ENCODE results near the gene CD302. TPM values are rescaled to one million over a fixed set of nuclear protein-coding genes. Genes with fewer than 3 reads are reported as not detected.

The CD302 gene
- total RNA-seq, 1 experiment from 2014 or later = 3.3 TPM

DNA sequence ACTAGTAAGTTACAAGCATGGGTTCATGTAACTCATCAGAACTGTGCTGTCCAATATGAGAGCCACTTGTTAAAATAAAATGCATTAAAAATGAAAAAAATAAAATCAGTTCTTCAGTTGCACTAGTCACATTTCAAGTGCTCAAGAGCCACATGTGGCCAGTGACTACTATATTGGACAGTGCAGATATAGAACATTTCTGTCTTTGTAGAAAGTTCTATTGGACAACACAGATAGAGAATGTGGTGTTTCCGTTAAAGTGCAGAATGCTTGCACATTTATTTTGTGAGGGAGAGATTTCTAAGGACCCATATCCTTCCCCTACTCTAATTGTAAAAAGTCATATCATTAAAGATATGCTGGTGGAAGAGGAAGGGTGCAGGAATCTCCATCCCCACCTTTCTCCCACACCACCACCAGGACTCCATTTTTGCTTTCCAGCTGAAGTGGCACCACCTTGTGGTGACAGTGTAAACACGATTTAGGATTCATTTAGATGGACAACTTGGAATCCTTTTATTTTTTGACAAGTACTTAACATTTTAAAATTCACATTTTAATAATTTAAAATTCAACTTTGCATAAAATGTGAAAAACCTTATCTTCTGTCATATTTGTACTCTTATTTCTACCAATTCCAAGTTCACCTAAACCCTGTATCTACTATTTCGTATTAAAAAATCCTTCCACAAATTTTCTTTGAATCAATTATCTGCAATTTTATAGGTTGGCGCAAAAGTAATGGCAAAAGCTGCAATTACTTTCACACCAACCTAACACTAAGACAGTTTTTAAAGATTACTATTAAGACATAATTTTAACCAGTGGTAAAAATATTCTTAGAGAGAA, 9.4 kb upstream of the CD302 start:
- Histone ChIP-seq H3K36me3 (ENCODE audit: control insufficient read depth, insufficient read depth, low read length) (no peaks in the 10 kb centered on the region), H3K27ac (ENCODE audit: low read length) (no peak overlapping the region), H3K9me3 (ENCODE audit: control insufficient read depth, insufficient read depth, low read depth, low read length) (no peaks in the 10 kb centered on the region), H3K4me3 (ENCODE audit: low read depth in 2 of 2, low read length in 2 of 2) (no peak overlapping the region), H3K4me1 (ENCODE audit: control insufficient read depth, insufficient read depth, low read length) (no peaks in the 10 kb centered on the region), H3K27me3 (ENCODE audit: control insufficient read depth, insufficient read depth, low read length) (peaks cover 5% of the 10 kb centered on the region; the same call in 1 of the 2 replicates)
- in situ Hi-C loops (cut with HindIII; ENCODE audit: low pct_unique_long_range_greater_than_20kb, low sequenced_read_pairs) = no loop called here
- CTCF ChIA-PET = interaction anchor here (0.6 to 0.7 kb wide), 2 partner anchors 23 to 136 kb away, joined by 4 read pairs; no protein-coding TSS in a partner anchor
- TF ChIP-seq SIN3A (IDR thresholded peaks at IDR 0.05; ENCODE audit: borderline replicate concordance, insufficient read depth, low read depth, low read length) (no peak), TCF7L2 (IDR thresholded peaks at IDR 0.05; ENCODE audit: low read depth, low read length) (no peak)
- TF ChIP-seq, protein P1, sequence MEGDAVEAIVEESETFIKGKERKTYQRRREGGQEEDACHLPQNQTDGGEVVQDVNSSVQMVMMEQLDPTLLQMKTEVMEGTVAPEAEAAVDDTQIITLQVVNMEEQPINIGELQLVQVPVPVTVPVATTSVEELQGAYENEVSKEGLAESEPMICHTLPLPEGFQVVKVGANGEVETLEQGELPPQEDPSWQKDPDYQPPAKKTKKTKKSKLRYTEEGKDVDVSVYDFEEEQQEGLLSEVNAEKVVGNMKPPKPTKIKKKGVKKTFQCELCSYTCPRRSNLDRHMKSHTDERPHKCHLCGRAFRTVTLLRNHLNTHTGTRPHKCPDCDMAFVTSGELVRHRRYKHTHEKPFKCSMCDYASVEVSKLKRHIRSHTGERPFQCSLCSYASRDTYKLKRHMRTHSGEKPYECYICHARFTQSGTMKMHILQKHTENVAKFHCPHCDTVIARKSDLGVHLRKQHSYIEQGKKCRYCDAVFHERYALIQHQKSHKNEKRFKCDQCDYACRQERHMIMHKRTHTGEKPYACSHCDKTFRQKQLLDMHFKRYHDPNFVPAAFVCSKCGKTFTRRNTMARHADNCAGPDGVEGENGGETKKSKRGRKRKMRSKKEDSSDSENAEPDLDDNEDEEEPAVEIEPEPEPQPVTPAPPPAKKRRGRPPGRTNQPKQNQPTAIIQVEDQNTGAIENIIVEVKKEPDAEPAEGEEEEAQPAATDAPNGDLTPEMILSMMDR (IDR thresholded peaks at IDR 0.05) = peak; percentile 84
- intact Hi-C loops (cut with micrococcal nuclease; ENCODE audit: unreplicated experiment) = no loop called here
- BruUV-seq (replicated peaks) = no TSS peak
- POLR2A ChIA-PET = no interaction called here
- DNase-seq (ENCODE audit: low read depth, low spot score) = peak; percentile 18
- ATAC-seq = peak; percentile 78; the same call in 1 of the 2 replicates

DNA sequence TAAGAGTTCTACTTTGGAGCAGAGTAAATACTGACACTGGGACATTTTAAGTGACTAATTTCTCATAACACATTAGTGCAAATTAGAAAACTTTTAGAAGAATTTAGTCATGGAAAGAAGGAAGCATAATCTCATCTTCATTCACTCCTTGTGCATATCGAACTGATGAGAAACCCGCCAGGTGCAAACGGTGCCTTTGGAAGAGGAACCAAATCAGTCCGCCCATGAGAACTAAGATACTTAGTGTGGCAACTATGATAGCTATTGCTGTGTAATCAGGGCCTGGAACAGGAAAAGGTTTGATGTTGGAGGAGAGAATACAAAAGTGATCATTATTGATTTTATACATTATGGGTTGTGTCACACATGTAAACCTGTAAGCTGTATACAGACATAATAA, 6.9 kb upstream of the CD302 start:
- H3K9me3 ChIP-seq (ENCODE audit: control insufficient read depth, insufficient read depth, low read depth, low read length) = no peaks in the 10 kb centered on the region
- intact Hi-C loops (cut with micrococcal nuclease; ENCODE audit: unreplicated experiment) (no loop called here), in situ Hi-C loops (cut with HindIII; ENCODE audit: low pct_unique_long_range_greater_than_20kb, low sequenced_read_pairs) (no loop called here)
- TF ChIP-seq, protein P2, sequence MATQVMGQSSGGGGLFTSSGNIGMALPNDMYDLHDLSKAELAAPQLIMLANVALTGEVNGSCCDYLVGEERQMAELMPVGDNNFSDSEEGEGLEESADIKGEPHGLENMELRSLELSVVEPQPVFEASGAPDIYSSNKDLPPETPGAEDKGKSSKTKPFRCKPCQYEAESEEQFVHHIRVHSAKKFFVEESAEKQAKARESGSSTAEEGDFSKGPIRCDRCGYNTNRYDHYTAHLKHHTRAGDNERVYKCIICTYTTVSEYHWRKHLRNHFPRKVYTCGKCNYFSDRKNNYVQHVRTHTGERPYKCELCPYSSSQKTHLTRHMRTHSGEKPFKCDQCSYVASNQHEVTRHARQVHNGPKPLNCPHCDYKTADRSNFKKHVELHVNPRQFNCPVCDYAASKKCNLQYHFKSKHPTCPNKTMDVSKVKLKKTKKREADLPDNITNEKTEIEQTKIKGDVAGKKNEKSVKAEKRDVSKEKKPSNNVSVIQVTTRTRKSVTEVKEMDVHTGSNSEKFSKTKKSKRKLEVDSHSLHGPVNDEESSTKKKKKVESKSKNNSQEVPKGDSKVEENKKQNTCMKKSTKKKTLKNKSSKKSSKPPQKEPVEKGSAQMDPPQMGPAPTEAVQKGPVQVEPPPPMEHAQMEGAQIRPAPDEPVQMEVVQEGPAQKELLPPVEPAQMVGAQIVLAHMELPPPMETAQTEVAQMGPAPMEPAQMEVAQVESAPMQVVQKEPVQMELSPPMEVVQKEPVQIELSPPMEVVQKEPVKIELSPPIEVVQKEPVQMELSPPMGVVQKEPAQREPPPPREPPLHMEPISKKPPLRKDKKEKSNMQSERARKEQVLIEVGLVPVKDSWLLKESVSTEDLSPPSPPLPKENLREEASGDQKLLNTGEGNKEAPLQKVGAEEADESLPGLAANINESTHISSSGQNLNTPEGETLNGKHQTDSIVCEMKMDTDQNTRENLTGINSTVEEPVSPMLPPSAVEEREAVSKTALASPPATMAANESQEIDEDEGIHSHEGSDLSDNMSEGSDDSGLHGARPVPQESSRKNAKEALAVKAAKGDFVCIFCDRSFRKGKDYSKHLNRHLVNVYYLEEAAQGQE (IDR thresholded peaks at IDR 0.05; ENCODE audit: insufficient read depth in 1 of 2, low read depth in 2 of 2, low read length in 1 of 2) = no peak
- TF ChIP-seq, protein P1 (IDR thresholded peaks at IDR 0.05) = no peak
- TF ChIP-seq POLR2AphosphoS5 (IDR thresholded peaks at IDR 0.05; ENCODE audit: low read depth, low read length) (no peak), TCF7L2 (IDR thresholded peaks at IDR 0.05; ENCODE audit: low read depth, low read length) (no peak), SIN3A (IDR thresholded peaks at IDR 0.05; ENCODE audit: borderline replicate concordance, insufficient read depth, low read depth, low read length) (no peak)
- DNase-seq (ENCODE audit: low read depth, low spot score) (no peak), ATAC-seq (no peak)
- BruUV-seq (replicated peaks) = no TSS peak
- H3K4me3 ChIP-seq (ENCODE audit: low read depth in 2 of 2, low read length in 2 of 2) = no peak overlapping the region
- POLR2A ChIA-PET = no interaction called here
- H3K4me1 ChIP-seq (ENCODE audit: control insufficient read depth, insufficient read depth, low read length) = no peaks in the 10 kb centered on the region
- no peak overlapping the region for H3K27ac ChIP-seq (ENCODE audit: low read length)
- no peaks in the 10 kb centered on the region for H3K36me3 ChIP-seq (ENCODE audit: control insufficient read depth, insufficient read depth, low read length)
- peaks cover 5% of the 10 kb centered on the region; the same call in 1 of the 2 replicates for H3K27me3 ChIP-seq (ENCODE audit: control insufficient read depth, insufficient read depth, low read length)
- CTCF ChIA-PET = no interaction called here
